HFFc6 (cell line): Measurements from ENCODE around the gene SLC5A11. TPM values are rescaled to one million over a fixed set of nuclear protein-coding genes. Genes with fewer than 3 reads are reported as not detected.

Source experiments
- DNase-seq: peaks from one replicate; pipeline ENCODE4 v3.0.0-alpha.2; 2018
- H3K27ac Mint-ChIP-seq: 2 replicates; pipeline ENCODE4 v1.8.0; 2020; ENCODE audit warnings: mild to moderate bottlenecking, mixed read lengths
- H3K27me3 Mint-ChIP-seq: 2 replicates; pipeline ENCODE4 v1.8.0; 2021; ENCODE audit warnings: mild to moderate bottlenecking, moderate library complexity, mixed read lengths; ENCODE audit not compliant: insufficient read depth
- H3K36me3 Mint-ChIP-seq: 2 replicates; pipeline ENCODE4 v1.8.0; 2021; ENCODE audit warnings: low read depth, mixed read lengths
- H3K4me1 Mint-ChIP-seq: 2 replicates; pipeline ENCODE4 v1.8.0; 2020; ENCODE audit warnings: low read depth, mixed read lengths
- H3K4me3 Mint-ChIP-seq: 2 replicates; pipeline ENCODE4 v1.8.0; 2020; ENCODE audit warnings: mild to moderate bottlenecking, moderate library complexity, mixed read lengths
- H3K9me3 Mint-ChIP-seq: 2 replicates; pipeline ENCODE4 v1.8.0; 2020; ENCODE audit warnings: mild to moderate bottlenecking, mixed read lengths
- total RNA-seq, 6 experiments: library from RNA; stranded (reverse); fragmentation: NEBNext Ultra II Directional; extraction: Animal tissue kit (Norgen Biotek cat#: 25700); gene quantifications; 2 replicates in 1 of 6; 3 replicates in 5 of 6; pipeline ENCODE4 v1.2.3, GENCODE V29; 2021
- TF ChIP-seq, protein P1 (sequence below): fragments of 200-600 bp; sonication (generic); IDR thresholded peaks from 2 replicates; pipeline ENCODE4 v1.5.0; 2021; ENCODE audit warnings: antibody characterized with exemption, mild to moderate bottlenecking

The SLC5A11 gene
- total RNA-seq, 6 experiments from 2014 or later: 0.23 TPM; not detected in 5

DNA sequence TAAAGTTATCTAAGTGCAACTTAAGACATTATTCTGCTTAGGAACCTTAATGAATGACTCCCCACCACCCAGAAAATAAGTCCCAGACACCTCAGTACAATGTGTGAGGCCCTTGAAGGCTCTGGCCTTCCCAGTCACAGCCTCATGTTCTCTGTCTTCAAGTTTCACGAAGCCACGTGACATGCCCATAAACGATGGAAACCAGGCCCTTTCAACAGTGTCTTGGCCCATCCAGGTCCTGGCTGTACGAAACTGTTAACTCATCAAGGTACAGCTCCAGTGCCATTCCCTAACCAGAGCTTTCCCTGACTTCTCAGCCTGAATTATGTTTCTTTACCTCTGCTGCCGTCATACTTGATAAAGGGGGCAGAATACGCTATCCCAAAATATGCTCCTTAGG lies 100.4 kb downstream of the SLC5A11 start:
- no peaks in the 10 kb centered on the region; the same call in 1 of the 2 replicates for H3K27me3 Mint-ChIP-seq
- H3K36me3 Mint-ChIP-seq: peaks cover 62% of the 10 kb centered on the region
- peaks cover 13% of the 10 kb centered on the region for H3K4me1 Mint-ChIP-seq
- no peaks in the 10 kb centered on the region for H3K9me3 Mint-ChIP-seq
- no peak overlapping the region for H3K27ac Mint-ChIP-seq
- no peak for DNase-seq
- H3K4me3 Mint-ChIP-seq: no peak overlapping the region
- TF ChIP-seq, protein P1, sequence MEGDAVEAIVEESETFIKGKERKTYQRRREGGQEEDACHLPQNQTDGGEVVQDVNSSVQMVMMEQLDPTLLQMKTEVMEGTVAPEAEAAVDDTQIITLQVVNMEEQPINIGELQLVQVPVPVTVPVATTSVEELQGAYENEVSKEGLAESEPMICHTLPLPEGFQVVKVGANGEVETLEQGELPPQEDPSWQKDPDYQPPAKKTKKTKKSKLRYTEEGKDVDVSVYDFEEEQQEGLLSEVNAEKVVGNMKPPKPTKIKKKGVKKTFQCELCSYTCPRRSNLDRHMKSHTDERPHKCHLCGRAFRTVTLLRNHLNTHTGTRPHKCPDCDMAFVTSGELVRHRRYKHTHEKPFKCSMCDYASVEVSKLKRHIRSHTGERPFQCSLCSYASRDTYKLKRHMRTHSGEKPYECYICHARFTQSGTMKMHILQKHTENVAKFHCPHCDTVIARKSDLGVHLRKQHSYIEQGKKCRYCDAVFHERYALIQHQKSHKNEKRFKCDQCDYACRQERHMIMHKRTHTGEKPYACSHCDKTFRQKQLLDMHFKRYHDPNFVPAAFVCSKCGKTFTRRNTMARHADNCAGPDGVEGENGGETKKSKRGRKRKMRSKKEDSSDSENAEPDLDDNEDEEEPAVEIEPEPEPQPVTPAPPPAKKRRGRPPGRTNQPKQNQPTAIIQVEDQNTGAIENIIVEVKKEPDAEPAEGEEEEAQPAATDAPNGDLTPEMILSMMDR: no peak

DNA sequence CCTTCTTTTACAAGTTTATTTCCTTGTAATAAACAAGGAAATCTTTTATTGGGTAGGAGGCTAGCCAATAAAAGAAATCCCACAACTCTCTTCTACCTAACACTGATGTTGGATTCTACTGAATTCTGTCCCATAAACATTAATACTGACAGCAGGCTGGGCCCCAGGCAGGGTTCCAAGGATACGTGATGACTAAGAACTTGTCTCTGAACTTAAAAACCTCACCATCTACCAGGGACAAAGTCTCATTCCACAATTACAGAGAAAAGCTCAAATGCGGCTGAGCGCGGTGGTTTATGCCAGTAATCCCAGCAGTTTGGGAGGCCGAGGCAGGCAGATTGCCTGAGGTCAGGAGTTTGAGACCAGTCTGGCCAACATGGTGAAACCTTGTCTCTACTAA lies 104.5 kb downstream of the SLC5A11 start:
- H3K27ac Mint-ChIP-seq: 0 out of 2 replicates have a peak overlapping the region, but pooled peaks have one; percentile 1
- peak; percentile 62 for DNase-seq
- TF ChIP-seq, protein P1: no peak
- peaks cover 68% of the 10 kb centered on the region for H3K36me3 Mint-ChIP-seq
- H3K27me3 Mint-ChIP-seq: no peaks in the 10 kb centered on the region; the same call in 1 of the 2 replicates
- no peak overlapping the region for H3K4me3 Mint-ChIP-seq
- H3K4me1 Mint-ChIP-seq: peaks cover 16% of the 10 kb centered on the region
- no peaks in the 10 kb centered on the region for H3K9me3 Mint-ChIP-seq

DNA sequence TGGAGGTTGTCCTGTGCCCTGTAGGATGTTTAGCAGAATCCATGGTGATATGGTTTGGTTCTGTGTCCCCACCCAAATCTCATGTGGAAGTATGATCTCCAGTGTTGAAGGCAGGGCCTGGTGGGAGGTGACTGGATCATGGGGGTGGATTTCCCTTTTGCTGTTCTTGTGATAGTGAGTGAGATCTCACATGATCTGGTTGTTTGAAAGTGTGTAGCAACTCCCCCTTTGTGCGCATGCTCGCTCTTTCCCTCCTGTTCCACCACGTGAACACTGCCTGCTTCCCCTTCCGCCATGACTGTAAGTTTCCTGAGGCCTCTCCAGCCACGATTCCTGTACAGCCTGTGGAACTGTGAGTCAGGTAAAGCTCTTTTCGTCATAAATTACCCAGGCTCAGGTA lies 107.5 kb downstream of the SLC5A11 start:
- H3K9me3 Mint-ChIP-seq: no peaks in the 10 kb centered on the region
- no peak overlapping the region for H3K27ac Mint-ChIP-seq
- TF ChIP-seq, protein P1: no peak
- H3K36me3 Mint-ChIP-seq: peaks cover 69% of the 10 kb centered on the region
- no peak for DNase-seq
- no peaks in the 10 kb centered on the region; the same call in 1 of the 2 replicates for H3K27me3 Mint-ChIP-seq
- H3K4me1 Mint-ChIP-seq: peaks cover 16% of the 10 kb centered on the region
- H3K4me3 Mint-ChIP-seq: no peak overlapping the region

DNA sequence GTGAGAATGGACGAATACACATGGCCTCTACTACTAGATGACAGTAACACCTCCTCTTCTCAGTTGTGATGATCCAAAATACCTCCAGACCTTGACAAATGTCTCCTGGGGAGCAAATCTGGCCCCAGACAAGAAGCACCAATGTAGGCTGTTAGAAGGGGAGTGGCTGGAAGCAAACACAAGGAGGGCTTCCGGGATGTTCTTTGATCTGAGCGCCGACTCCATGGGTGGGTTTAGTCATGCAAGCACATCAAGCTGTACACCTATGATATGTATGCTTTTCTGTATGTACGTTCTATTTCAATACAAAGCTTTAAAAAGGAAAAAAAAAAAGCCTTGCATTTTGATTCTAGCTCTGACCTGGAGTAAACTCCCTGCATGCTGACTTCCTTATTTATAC lies 108.0 kb downstream of the SLC5A11 start:
- no peak for DNase-seq
- no peaks in the 10 kb centered on the region; the same call in 1 of the 2 replicates for H3K27me3 Mint-ChIP-seq
- H3K4me1 Mint-ChIP-seq: peaks cover 16% of the 10 kb centered on the region
- H3K27ac Mint-ChIP-seq: no peak overlapping the region
- no peaks in the 10 kb centered on the region for H3K9me3 Mint-ChIP-seq
- no peak overlapping the region for H3K4me3 Mint-ChIP-seq
- TF ChIP-seq, protein P1: no peak
- peaks cover 70% of the 10 kb centered on the region for H3K36me3 Mint-ChIP-seq

DNA sequence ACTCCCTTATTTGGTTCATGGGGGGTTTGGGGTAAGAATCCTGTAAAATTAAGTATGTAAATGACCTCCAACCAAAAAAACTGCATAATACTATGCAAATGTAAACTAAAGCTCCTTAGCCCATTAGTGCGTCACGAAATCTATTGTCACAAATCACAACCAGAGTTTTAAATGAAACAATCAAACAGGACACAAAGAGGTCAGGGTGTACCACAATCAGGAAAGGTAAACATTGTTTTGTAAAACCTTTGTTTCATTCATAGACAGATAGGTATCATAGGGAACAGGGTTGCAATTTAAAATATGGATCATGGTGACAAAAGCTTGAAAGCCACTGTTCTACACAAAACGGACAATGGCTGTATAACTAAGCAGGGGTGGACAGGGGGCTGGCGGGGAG lies 108.4 kb downstream of the SLC5A11 start:
- Mint-ChIP-seq H3K4me1 (peaks cover 16% of the 10 kb centered on the region), H3K4me3 (no peak overlapping the region), H3K36me3 (peaks cover 71% of the 10 kb centered on the region), H3K27me3 (no peaks in the 10 kb centered on the region; the same call in 1 of the 2 replicates), H3K27ac (no peak overlapping the region), H3K9me3 (no peaks in the 10 kb centered on the region)
- TF ChIP-seq, protein P1: no peak
- no peak for DNase-seq
